Measurements from ENCODE around the gene ID1. TPM values are rescaled to one million over a fixed set of nuclear protein-coding genes. Genes with fewer than 3 reads are reported as not detected.

ID1 gene
- total RNA-seq, 1 experiment from 2014 or later = 73.9 TPM

Other genes starting within 250 kb of the ID1 start
- gene DEFB118, start 236.7 kb upstream of the ID1 start, total RNA-seq (2014; rRNA removed; shearing (Covaris generic)) = not detected in 2 replicates
- not detected in 2 replicates for gene DEFB119, start 214.7 kb upstream of the ID1 start, total RNA-seq (2014; rRNA removed; shearing (Covaris generic))
- not detected in 2 replicates for gene DEFB121, start 199.1 kb upstream of the ID1 start, total RNA-seq (2014; rRNA removed; shearing (Covaris generic))
- gene DEFB123, start 164.7 kb upstream of the ID1 start, total RNA-seq (2014; rRNA removed; shearing (Covaris generic)) = not detected in 2 replicates
- gene DEFB124, start 130.2 kb upstream of the ID1 start, total RNA-seq (2014; rRNA removed; shearing (Covaris generic)) = not detected in 2 replicates
- not detected in 2 replicates for gene REM1, start 130.0 kb upstream of the ID1 start, total RNA-seq (2014; rRNA removed; shearing (Covaris generic))
- 101 and 105 TPM in 2 replicates for gene HM13, start 90.8 kb upstream of the ID1 start, total RNA-seq (2014; rRNA removed; shearing (Covaris generic))
- gene COX4I2, start 32.6 kb downstream of the ID1 start, total RNA-seq (2014; rRNA removed; shearing (Covaris generic)) = not detected in 2 replicates
- 33.1 and 33.4 TPM in 2 replicates for gene BCL2L1, start 117.6 kb downstream of the ID1 start, total RNA-seq (2014; rRNA removed; shearing (Covaris generic))
- gene TPX2, start 134.0 kb downstream of the ID1 start, total RNA-seq (2014; rRNA removed; shearing (Covaris generic)) = 237 and 240 TPM in 2 replicates
- gene MYLK2, start 214.1 kb downstream of the ID1 start, total RNA-seq (2014; rRNA removed; shearing (Covaris generic)) = 3.1 and 3.5 TPM in 2 replicates
- 55.5 and 69.0 TPM in 2 replicates for gene FOXS1, start 240.3 kb downstream of the ID1 start, total RNA-seq (2014; rRNA removed; shearing (Covaris generic))

Data from SJCRH30 (cell line).